ENCODE data around the gene IQSEC3.

The IQSEC3 gene

GRCh38 chr12:195951-196350 lies 129.4 kb downstream of the IQSEC3 start:
- in situ Hi-C loops (cut with HindIII; ENCODE audit: low sequenced_read_pairs) = no loop called here

GRCh38 chr12:196436-196835 lies 129.9 kb downstream of the IQSEC3 start:
- in situ Hi-C loops (cut with HindIII; ENCODE audit: low sequenced_read_pairs) = no loop called here

- in situ Hi-C loops (cut with HindIII; ENCODE audit: low sequenced_read_pairs) = no loop called here
Measured at GRCh38 chr12:197347-197746, 130.8 kb downstream of the IQSEC3 start.

- in situ Hi-C loops (cut with HindIII; ENCODE audit: low sequenced_read_pairs) = no loop called here
Measured at GRCh38 chr12:197911-198695, 131.5 kb downstream of the IQSEC3 start.

- in situ Hi-C loops (cut with HindIII; ENCODE audit: low sequenced_read_pairs) = no loop called here
Measured at GRCh38 chr12:198705-199104, 132.1 kb downstream of the IQSEC3 start.

- in situ Hi-C loops (cut with HindIII; ENCODE audit: low sequenced_read_pairs) = no loop called here
Measured at GRCh38 chr12:201361-201760, 134.8 kb downstream of the IQSEC3 start.

GRCh38 chr12:202081-202731 lies 135.6 kb downstream of the IQSEC3 start:
- in situ Hi-C loops (cut with HindIII; ENCODE audit: low sequenced_read_pairs) = no loop called here

GRCh38 chr12:203074-203461 lies 136.5 kb downstream of the IQSEC3 start:
- in situ Hi-C loops (cut with HindIII; ENCODE audit: low sequenced_read_pairs) = no loop called here

- in situ Hi-C loops (cut with HindIII; ENCODE audit: low sequenced_read_pairs) = no loop called here
Measured at GRCh38 chr12:203462-204260, 137.1 kb downstream of the IQSEC3 start.

GRCh38 chr12:204261-204678 lies 137.7 kb downstream of the IQSEC3 start:
- in situ Hi-C loops (cut with HindIII; ENCODE audit: low sequenced_read_pairs) = no loop called here

- in situ Hi-C loops (cut with HindIII; ENCODE audit: low sequenced_read_pairs) = no loop called here
Measured at GRCh38 chr12:205026-205425, 138.5 kb downstream of the IQSEC3 start.

- in situ Hi-C loops (cut with HindIII; ENCODE audit: low sequenced_read_pairs) = no loop called here
Measured at GRCh38 chr12:206746-207440, 140.3 kb downstream of the IQSEC3 start.

- in situ Hi-C loops (cut with HindIII; ENCODE audit: low sequenced_read_pairs) = no loop called here
Measured at GRCh38 chr12:207804-208203, 141.2 kb downstream of the IQSEC3 start.

GRCh38 chr12:208813-209212 lies 142.2 kb downstream of the IQSEC3 start:
- in situ Hi-C loops (cut with HindIII; ENCODE audit: low sequenced_read_pairs) = no loop called here

GRCh38 chr12:209246-209645 lies 142.7 kb downstream of the IQSEC3 start:
- in situ Hi-C loops (cut with HindIII; ENCODE audit: low sequenced_read_pairs) = no loop called here

GRCh38 chr12:209851-210250 lies 143.3 kb downstream of the IQSEC3 start:
- in situ Hi-C loops (cut with HindIII; ENCODE audit: low sequenced_read_pairs) = no loop called here

GRCh38 chr12:210277-211141 lies 143.9 kb downstream of the IQSEC3 start:
- in situ Hi-C loops (cut with HindIII; ENCODE audit: low sequenced_read_pairs) = no loop called here

GRCh38 chr12:211142-211465 lies 144.5 kb downstream of the IQSEC3 start:
- in situ Hi-C loops (cut with HindIII; ENCODE audit: low sequenced_read_pairs) = no loop called here

GRCh38 chr12:211639-212414 lies 145.3 kb downstream of the IQSEC3 start:
- in situ Hi-C loops (cut with HindIII; ENCODE audit: low sequenced_read_pairs) = no loop called here

- in situ Hi-C loops (cut with HindIII; ENCODE audit: low sequenced_read_pairs) = no loop called here
Measured at GRCh38 chr12:212415-212714, 145.8 kb downstream of the IQSEC3 start.
